Loucy (cell line): ENCODE results near the gene CCDC60.

Experiments
- H2AFZ ChIP-seq: fragments of 200-600 bp; sonication (generic); 2 replicates; pipeline ENCODE4 v1.6.0; 2016; ENCODE audit warnings: antibody characterized with exemption, mild to moderate bottlenecking, low read length, moderate library complexity
- H3F3A ChIP-seq: fragments of 200-600 bp; 2 replicates; pipeline ENCODE4 v1.6.0; 2016; ENCODE audit warnings: antibody characterized with exemption, low read depth, mild to moderate bottlenecking
- H3K27me3 ChIP-seq: fragments of 200-600 bp; sonication (generic); 2 replicates; pipeline ENCODE4 v1.6.1; 2014; ENCODE audit warnings: low read length, mild to moderate bottlenecking; ENCODE audit not compliant: insufficient read depth, poor library complexity, severe bottlenecking
- H3K36me3 ChIP-seq: fragments of 200-600 bp; sonication (generic); 2 replicates; pipeline ENCODE4 v1.6.1; 2016; ENCODE audit warnings: low read length; ENCODE audit not compliant: insufficient read depth
- H3K4me1 ChIP-seq: fragments of 200-600 bp; sonication (generic); 2 replicates; pipeline ENCODE4 v1.5.1; 2014; ENCODE audit warnings: low read length, mild to moderate bottlenecking; ENCODE audit not compliant: insufficient read depth, poor library complexity, severe bottlenecking
- H3K4me2 ChIP-seq: fragments of 200-600 bp; sonication (generic); 2 replicates; pipeline ENCODE4 v1.6.0; 2014; ENCODE audit warnings: antibody characterized with exemption, low read length, low read depth, mild to moderate bottlenecking; ENCODE audit not compliant: poor library complexity, severe bottlenecking
- H3K4me3 ChIP-seq: fragments of 200-600 bp; sonication (generic); 2 replicates; pipeline ENCODE4 v1.5.1; 2014; ENCODE audit warnings: low read length, mild to moderate bottlenecking, mixed read lengths; ENCODE audit not compliant: poor library complexity, severe bottlenecking
- H3K79me2 ChIP-seq: fragments of 200-600 bp; sonication (generic); 2 replicates; pipeline ENCODE4 v1.6.1; 2014; ENCODE audit warnings: low read length; ENCODE audit not compliant: insufficient read depth
- H3K9ac ChIP-seq: fragments of 200-600 bp; sonication (generic); 2 replicates; pipeline ENCODE4 v1.6.0; 2014; ENCODE audit warnings: mild to moderate bottlenecking, low read depth, low read length, moderate library complexity; ENCODE audit not compliant: poor library complexity, severe bottlenecking
- H3K9me2 ChIP-seq: fragments of 200-600 bp; sonication (generic); replicated peaks from 2 replicates; pipeline ENCODE4 v1.6.1; 2016; ENCODE audit warnings: low read depth, low read length, mixed read lengths
- H3K9me3 ChIP-seq: fragments of 200-600 bp; sonication (generic); 2 replicates; pipeline ENCODE4 v1.6.1; 2014; ENCODE audit warnings: mild to moderate bottlenecking, antibody characterized with exemption, low read length, low read depth; ENCODE audit not compliant: insufficient read depth
- H4K20me1 ChIP-seq: fragments of 200-600 bp; sonication (generic); 2 replicates; pipeline ENCODE4 v1.6.0; 2014; ENCODE audit warnings: antibody characterized with exemption, low read length, mild to moderate bottlenecking; ENCODE audit not compliant: insufficient read depth, poor library complexity, severe bottlenecking
- CTCF ChIP-seq: fragments of 200-600 bp; sonication (generic); conservative IDR thresholded peaks from 2 replicates; pipeline ENCODE4 v1.5.1; 2014; ENCODE audit warnings: mild to moderate bottlenecking, antibody characterized with exemption, low read length
- EZH2phosphoT487 ChIP-seq: fragments of 200-600 bp; IDR thresholded peaks from 2 replicates; pipeline ENCODE4 v1.6.1; 2018; ENCODE audit warnings: antibody characterized with exemption, mild to moderate bottlenecking, moderate library complexity, borderline replicate concordance

CCDC60 gene

GRCh38 chr12:119312904-119313303 is 21.6 kb upstream of the CCDC60 start:
- Histone ChIP-seq H3K4me3 (no peak overlapping the region), H2AFZ (no peak overlapping the region), H3K9me3 (no peaks in the 10 kb centered on the region), H3K27me3 (no peaks in the 10 kb centered on the region), H3K36me3 (no peaks in the 10 kb centered on the region), H3K9ac (no peak overlapping the region), H3K9me2 (no peaks in the 10 kb centered on the region), H3F3A (no peaks in the 10 kb centered on the region), H3K4me2 (no peak overlapping the region), H3K79me2 (no peaks in the 10 kb centered on the region), H4K20me1 (no peaks in the 10 kb centered on the region), H3K4me1 (no peaks in the 10 kb centered on the region)
- TF ChIP-seq CTCF (no peak), EZH2phosphoT487 (no peak)

DNA sequence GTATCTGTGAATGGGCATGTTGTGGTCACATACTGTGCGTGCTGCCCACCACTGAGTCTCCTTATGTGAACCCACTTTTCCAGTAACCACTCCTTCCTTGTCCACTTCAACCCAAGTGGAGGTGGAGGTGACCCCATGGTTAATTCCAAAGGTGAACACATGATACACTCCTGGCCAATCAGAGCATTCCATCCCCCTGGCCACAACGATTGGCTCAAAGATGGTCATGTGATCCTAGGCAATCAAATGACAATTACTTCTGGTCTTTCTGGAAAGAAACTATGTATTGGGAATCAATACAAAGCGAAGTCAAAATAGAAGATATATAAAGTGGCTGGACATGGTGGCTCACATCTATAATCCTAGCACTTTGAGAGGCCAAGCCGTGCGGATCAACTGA is 20.2 kb upstream of the CCDC60 start:
- H3K9ac ChIP-seq, result no peak overlapping the region
- H3K79me2 ChIP-seq, result no peaks in the 10 kb centered on the region
- no peaks in the 10 kb centered on the region for H3K36me3 ChIP-seq
- no peaks in the 10 kb centered on the region for H3K9me3 ChIP-seq
- no peaks in the 10 kb centered on the region for H3K9me2 ChIP-seq
- no peak overlapping the region for H2AFZ ChIP-seq
- H4K20me1 ChIP-seq, result no peaks in the 10 kb centered on the region
- no peak overlapping the region for H3K4me2 ChIP-seq
- H3K27me3 ChIP-seq, result no peaks in the 10 kb centered on the region
- H3K4me1 ChIP-seq, result no peaks in the 10 kb centered on the region
- no peaks in the 10 kb centered on the region for H3F3A ChIP-seq
- no peak overlapping the region for H3K4me3 ChIP-seq
- TF ChIP-seq EZH2phosphoT487 (no peak), CTCF (no peak)

GRCh38 chr12:119319638-119320037 is 14.9 kb upstream of the CCDC60 start:
- no peak overlapping the region for H3K4me3 ChIP-seq
- H3K9ac ChIP-seq, result no peak overlapping the region
- no peaks in the 10 kb centered on the region for H3K9me3 ChIP-seq

More at GRCh38 chr12:119319638-119320037, 14.9 kb upstream of the CCDC60 start:
- Histone ChIP-seq H3K9me2 (no peaks in the 10 kb centered on the region), H4K20me1 (no peaks in the 10 kb centered on the region), H2AFZ (no peak overlapping the region), H3K4me2 (no peak overlapping the region), H3K79me2 (no peaks in the 10 kb centered on the region), H3K27me3 (no peaks in the 10 kb centered on the region), H3F3A (no peaks in the 10 kb centered on the region), H3K36me3 (no peaks in the 10 kb centered on the region), H3K4me1 (no peaks in the 10 kb centered on the region)
- no peak for TF ChIP-seq CTCF
- TF ChIP-seq EZH2phosphoT487, result no peak
